Neutrophil (primary cell): ENCODE results near the gene CEP41.
"Not testable (repeated sequence)": the region's sequence is repeated elsewhere in the genome, so short reads cannot be mapped to it uniquely, and the experiment has no call there.

Source experiments
- H3K27ac ChIP-seq: fragments of 200-600 bp; sonication (generic); 2 replicates; pipeline ENCODE4 v1.5.1; 2016; ENCODE audit warnings: mild to moderate bottlenecking, moderate library complexity
- H3K27me3 ChIP-seq: fragments of 200-600 bp; sonication (generic); 2 replicates; pipeline ENCODE4 v1.6.0; 2016; ENCODE audit warnings: mild to moderate bottlenecking
- H3K36me3 ChIP-seq: fragments of 200-600 bp; sonication (generic); 2 replicates; pipeline ENCODE4 v1.5.1; 2017
- H3K4me1 ChIP-seq, 2 experiments: fragments of 200-600 bp in 1 of 2; sonication (generic) in 1 of 2; 1 replicate in 1 of 2; 2 replicates in 1 of 2; pipeline versions ENCODE4 v1.5.1 to v1.6.1; 2013 to 2016; ENCODE audit warnings: low read depth in 1 of 2, low read length in 1 of 2, mild to moderate bottlenecking in 1 of 2, moderate library complexity in 1 of 2; ENCODE audit not compliant: control insufficient read depth in 1 of 2, insufficient read depth in 1 of 2
- H3K4me3 ChIP-seq, 2 experiments: fragments of 200-600 bp in 1 of 2; sonication (generic) in 1 of 2; 1 replicate in 1 of 2; 2 replicates in 1 of 2; pipeline ENCODE4 v1.5.1; 2013 to 2016; ENCODE audit warnings: low read depth in 1 of 2, low read length in 1 of 2, mild to moderate bottlenecking in 1 of 2, moderate library complexity in 1 of 2
- H3K9me3 ChIP-seq: fragments of 200-600 bp; sonication (generic); 2 replicates; pipeline ENCODE4 v1.5.1; 2016
- CTCF ChIP-seq: fragments of 200-600 bp; sonication (generic); IDR thresholded peaks from 2 replicates; pipeline ENCODE4 v1.5.1; 2016; ENCODE audit warnings: antibody characterized with exemption

CEP41 gene

GRCh38 chr7:130380861-130381455 lies 59.9 kb downstream of the CEP41 start:
- no peak for TF ChIP-seq CTCF
- no peaks in the 10 kb centered on the region for H3K9me3 ChIP-seq
- no peaks in the 10 kb centered on the region for H3K27me3 ChIP-seq
- H3K36me3 ChIP-seq = no peaks in the 10 kb centered on the region
- H3K27ac ChIP-seq = no peak overlapping the region
- H3K4me3 ChIP-seq = no peak overlapping the region
- peaks cover 0 to 2% of the 10 kb centered on the region in 2 experiments for H3K4me1 ChIP-seq

GRCh38 chr7:130379921-130380860 lies 60.6 kb downstream of the CEP41 start, which contains the start of gene CPA1:
Gene CPA1 (plus strand): TSS chr7:130380494. CDS start chr7:130380521, 27 bp downstream.
- Histone ChIP-seq H3K27me3 (no peaks in the 10 kb centered on the region), H3K4me1 (peaks cover 0 to 2% of the 10 kb centered on the region in 2 experiments), H3K36me3 (no peaks in the 10 kb centered on the region), H3K27ac (no peak within 1 kb of the TSS), H3K4me3 (no peak within 1 kb of the TSS), H3K9me3 (no peaks in the 10 kb centered on the region)
- TF ChIP-seq CTCF = no peak

- H3K4me1 ChIP-seq = peaks cover 0 to 2% of the 10 kb centered on the region in 2 experiments
- no peaks in the 10 kb centered on the region for H3K9me3 ChIP-seq
- H3K36me3 ChIP-seq = no peaks in the 10 kb centered on the region
- no peak overlapping the region for H3K4me3 ChIP-seq
- H3K27me3 ChIP-seq = no peaks in the 10 kb centered on the region
- no peak for TF ChIP-seq CTCF
- H3K27ac ChIP-seq = no peak overlapping the region
These were observed 61.3 kb downstream of the CEP41 start for GRCh38 chr7:130379532-130379920.

- H3K27me3 ChIP-seq = no peaks in the 10 kb centered on the region
- peaks cover 0 to 2% of the 10 kb centered on the region in 2 experiments for H3K4me1 ChIP-seq
- H3K4me3 ChIP-seq = no peak overlapping the region
- H3K9me3 ChIP-seq = no peaks in the 10 kb centered on the region
- TF ChIP-seq CTCF = no peak
- H3K36me3 ChIP-seq = no peaks in the 10 kb centered on the region
- H3K27ac ChIP-seq = no peak overlapping the region
These were observed 61.8 kb downstream of the CEP41 start for GRCh38 chr7:130379019-130379418.

GRCh38 chr7:130377178-130377577 lies 63.6 kb downstream of the CEP41 start:
- TF ChIP-seq CTCF = no peak

GRCh38 chr7:130376461-130376860 lies 64.4 kb downstream of the CEP41 start:
- not testable (repeated sequence) for H3K27me3 ChIP-seq, H3K4me1 ChIP-seq, H3K4me3 ChIP-seq, H3K9me3 ChIP-seq, H3K36me3 ChIP-seq, H3K27ac ChIP-seq

More at GRCh38 chr7:130377178-130377577, 63.6 kb downstream of the CEP41 start:
- Histone ChIP-seq H3K27ac (no peak overlapping the region), H3K4me3 (no peak overlapping the region), H3K9me3 (no peaks in the 10 kb centered on the region), H3K36me3 (no peaks in the 10 kb centered on the region), H3K27me3 (no peaks in the 10 kb centered on the region), H3K4me1 (no peaks in the 10 kb centered on the region)
